Stimulated activated CD8-positive, alpha-beta memory T cell treated with anti-CD3 and anti-CD28 coated beads, Interleukin-4, amount 100 ng/mL, for 24 hours (primary cell): ENCODE data around the gene SH2D3A.

Source experiments
- DNase-seq: peaks from one replicate; pipeline ENCODE4 v3.0.0-alpha.2; 2020; ENCODE audit warnings: low read depth

SH2D3A gene

GRCh38 chr19:6705931-6706632 is 61.2 kb downstream of the SH2D3A start:
- no peak for DNase-seq
